A673 (cell line): ENCODE data around the gene SCGB3A1.

Experiments used
- EZH2 ChIP-seq: fragments of 200-600 bp; sonication (generic); IDR thresholded peaks from 2 replicates; pipeline ENCODE4 v1.6.1; 2017; ENCODE audit warnings: borderline replicate concordance, low read depth, mild to moderate bottlenecking, mixed read lengths, antibody characterized with exemption, low read length; ENCODE audit not compliant: poor library complexity, severe bottlenecking
- TF ChIP-seq, protein P1 (sequence below): fragments of 300-800, 200-600 bp; sonication (generic); conservative IDR thresholded peaks from 2 replicates; pipeline ENCODE4 v1.5.1; 2017; ENCODE audit warnings: low read depth, mild to moderate bottlenecking, antibody characterized with exemption, low read length, moderate library complexity, mixed read lengths

DNA sequence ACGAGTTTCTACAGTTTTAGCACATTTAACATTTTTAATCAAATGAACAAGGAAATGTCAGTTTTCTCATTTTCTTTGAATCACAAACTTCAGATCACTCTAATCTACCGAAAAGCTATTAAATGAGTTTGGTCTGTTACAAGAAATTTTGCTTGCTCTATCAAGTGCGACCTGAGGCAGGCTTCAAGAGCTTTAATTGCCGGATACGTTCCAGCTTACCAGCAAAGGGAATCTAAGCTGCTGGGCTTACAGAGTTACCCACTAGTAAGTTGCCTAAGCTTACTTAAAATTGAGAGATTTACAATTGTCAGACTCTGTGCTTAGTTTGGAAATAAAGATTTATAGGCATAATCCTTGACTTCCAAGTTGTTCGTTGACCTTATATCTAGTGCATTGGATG lies 10.6 kb downstream of the SCGB3A1 start:
- TF ChIP-seq, protein P1, sequence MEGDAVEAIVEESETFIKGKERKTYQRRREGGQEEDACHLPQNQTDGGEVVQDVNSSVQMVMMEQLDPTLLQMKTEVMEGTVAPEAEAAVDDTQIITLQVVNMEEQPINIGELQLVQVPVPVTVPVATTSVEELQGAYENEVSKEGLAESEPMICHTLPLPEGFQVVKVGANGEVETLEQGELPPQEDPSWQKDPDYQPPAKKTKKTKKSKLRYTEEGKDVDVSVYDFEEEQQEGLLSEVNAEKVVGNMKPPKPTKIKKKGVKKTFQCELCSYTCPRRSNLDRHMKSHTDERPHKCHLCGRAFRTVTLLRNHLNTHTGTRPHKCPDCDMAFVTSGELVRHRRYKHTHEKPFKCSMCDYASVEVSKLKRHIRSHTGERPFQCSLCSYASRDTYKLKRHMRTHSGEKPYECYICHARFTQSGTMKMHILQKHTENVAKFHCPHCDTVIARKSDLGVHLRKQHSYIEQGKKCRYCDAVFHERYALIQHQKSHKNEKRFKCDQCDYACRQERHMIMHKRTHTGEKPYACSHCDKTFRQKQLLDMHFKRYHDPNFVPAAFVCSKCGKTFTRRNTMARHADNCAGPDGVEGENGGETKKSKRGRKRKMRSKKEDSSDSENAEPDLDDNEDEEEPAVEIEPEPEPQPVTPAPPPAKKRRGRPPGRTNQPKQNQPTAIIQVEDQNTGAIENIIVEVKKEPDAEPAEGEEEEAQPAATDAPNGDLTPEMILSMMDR, result no peak
- no peak for TF ChIP-seq EZH2
